Peyer's patch (tissue), 4 donors: ENCODE data around the gene METTL24.

Experiments used
- POLR2A ChIP-seq, 2 donors: fragments of 450-650 bp; IDR thresholded peaks; one replicate each; pipeline ENCODE4 v1.5.1; 2017; ENCODE audit warnings: antibody characterized with exemption in 2 of 2, mild to moderate bottlenecking in 2 of 2, moderate library complexity in 2 of 2
- TF ChIP-seq, protein P1 (sequence below), 6 experiments: fragments of 450-650 bp in 4 of 6; fragments of 200-600 bp in 2 of 6; sonication (generic) in 1 of 6; IDR thresholded peaks; one replicate each; pipeline ENCODE4 v1.5.1; 2017 to 2019; ENCODE audit warnings: antibody characterized with exemption in 6 of 6, mild to moderate bottlenecking in 3 of 6, moderate library complexity in 1 of 6

DNA sequence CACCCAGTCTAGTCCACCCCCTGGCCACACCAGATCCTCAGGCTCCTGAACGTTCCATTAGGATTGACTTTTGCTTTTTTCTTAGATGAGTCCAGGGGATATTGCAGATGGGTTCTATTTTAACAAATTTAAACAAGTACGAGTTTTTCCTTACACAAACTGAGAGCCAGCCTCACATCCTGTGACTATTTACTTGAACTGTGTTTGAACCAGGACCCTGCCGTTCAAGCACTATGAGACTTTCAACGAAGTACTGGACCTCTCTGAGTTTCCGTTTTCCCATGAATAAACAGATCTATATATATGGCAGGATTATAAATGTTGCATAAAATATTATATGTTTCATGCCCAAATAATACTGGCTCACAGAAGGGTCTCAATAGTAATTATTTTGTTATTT lies 1.4 kb upstream of the METTL24 start:
- TF ChIP-seq, protein P1, sequence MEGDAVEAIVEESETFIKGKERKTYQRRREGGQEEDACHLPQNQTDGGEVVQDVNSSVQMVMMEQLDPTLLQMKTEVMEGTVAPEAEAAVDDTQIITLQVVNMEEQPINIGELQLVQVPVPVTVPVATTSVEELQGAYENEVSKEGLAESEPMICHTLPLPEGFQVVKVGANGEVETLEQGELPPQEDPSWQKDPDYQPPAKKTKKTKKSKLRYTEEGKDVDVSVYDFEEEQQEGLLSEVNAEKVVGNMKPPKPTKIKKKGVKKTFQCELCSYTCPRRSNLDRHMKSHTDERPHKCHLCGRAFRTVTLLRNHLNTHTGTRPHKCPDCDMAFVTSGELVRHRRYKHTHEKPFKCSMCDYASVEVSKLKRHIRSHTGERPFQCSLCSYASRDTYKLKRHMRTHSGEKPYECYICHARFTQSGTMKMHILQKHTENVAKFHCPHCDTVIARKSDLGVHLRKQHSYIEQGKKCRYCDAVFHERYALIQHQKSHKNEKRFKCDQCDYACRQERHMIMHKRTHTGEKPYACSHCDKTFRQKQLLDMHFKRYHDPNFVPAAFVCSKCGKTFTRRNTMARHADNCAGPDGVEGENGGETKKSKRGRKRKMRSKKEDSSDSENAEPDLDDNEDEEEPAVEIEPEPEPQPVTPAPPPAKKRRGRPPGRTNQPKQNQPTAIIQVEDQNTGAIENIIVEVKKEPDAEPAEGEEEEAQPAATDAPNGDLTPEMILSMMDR (IDR thresholded peaks at IDR 0.05): no peak
- TF ChIP-seq POLR2A (IDR thresholded peaks at IDR 0.05): no peak
